Measurements from ENCODE around the gene OR2AT4. TPM values are rescaled to one million over a fixed set of nuclear protein-coding genes. Genes with fewer than 3 reads are reported as not detected.
A peak's percentile ranks its signal among the peaks of the same experiment; 100 is the strongest.

Gene OR2AT4
- total RNA-seq, 1 donor from 2014 or later, result not detected

GRCh38 chr11:75142714-75143419 lies 46.2 kb upstream of the OR2AT4 start:
- peak overlapping the region; percentile 82 for H3K27ac Mint-ChIP-seq (ENCODE audit: unreplicated experiment)
- peaks cover 16% of the 10 kb centered on the region for H3K4me1 Mint-ChIP-seq (ENCODE audit: low read depth)
- DNase-seq (ENCODE audit: low spot score), result no peak
- peaks cover 4% of the 10 kb centered on the region for H3K36me3 Mint-ChIP-seq (ENCODE audit: low read depth)
- peak; percentile 10 for TF ChIP-seq CTCF (IDR thresholded peaks at IDR 0.05)
- no peaks in the 10 kb centered on the region for H3K9me3 Mint-ChIP-seq (ENCODE audit: low read depth)
- H3K27me3 Mint-ChIP-seq (ENCODE audit: low read depth), result peaks cover 13% of the 10 kb centered on the region
- H3K4me3 Mint-ChIP-seq (ENCODE audit: unreplicated experiment), result peak overlapping the region; percentile 27

- no peak for TF ChIP-seq CTCF (IDR thresholded peaks at IDR 0.05)
- Mint-ChIP-seq H3K36me3 (ENCODE audit: low read depth) (peaks cover 4% of the 10 kb centered on the region), H3K27ac (ENCODE audit: unreplicated experiment) (peak overlapping the region; percentile 55), H3K4me1 (ENCODE audit: low read depth) (peaks cover 16% of the 10 kb centered on the region), H3K27me3 (ENCODE audit: low read depth) (peaks cover 19% of the 10 kb centered on the region), H3K9me3 (ENCODE audit: low read depth) (no peaks in the 10 kb centered on the region), H3K4me3 (ENCODE audit: unreplicated experiment) (no peak overlapping the region)
- no peak for DNase-seq (ENCODE audit: low spot score)
These were observed 44.5 kb upstream of the OR2AT4 start for GRCh38 chr11:75141166-75141565.

- Mint-ChIP-seq H3K9me3 (ENCODE audit: low read depth) (no peaks in the 10 kb centered on the region), H3K27me3 (ENCODE audit: low read depth) (peaks cover 22% of the 10 kb centered on the region), H3K27ac (ENCODE audit: unreplicated experiment) (no peak overlapping the region), H3K4me3 (ENCODE audit: unreplicated experiment) (no peak overlapping the region), H3K4me1 (ENCODE audit: low read depth) (peaks cover 16% of the 10 kb centered on the region), H3K36me3 (ENCODE audit: low read depth) (peaks cover 4% of the 10 kb centered on the region)
- peak; percentile 92 for TF ChIP-seq CTCF (IDR thresholded peaks at IDR 0.05)
- DNase-seq (ENCODE audit: low spot score), result no peak
These were observed 43.8 kb upstream of the OR2AT4 start for GRCh38 chr11:75140269-75141138.

DNA sequence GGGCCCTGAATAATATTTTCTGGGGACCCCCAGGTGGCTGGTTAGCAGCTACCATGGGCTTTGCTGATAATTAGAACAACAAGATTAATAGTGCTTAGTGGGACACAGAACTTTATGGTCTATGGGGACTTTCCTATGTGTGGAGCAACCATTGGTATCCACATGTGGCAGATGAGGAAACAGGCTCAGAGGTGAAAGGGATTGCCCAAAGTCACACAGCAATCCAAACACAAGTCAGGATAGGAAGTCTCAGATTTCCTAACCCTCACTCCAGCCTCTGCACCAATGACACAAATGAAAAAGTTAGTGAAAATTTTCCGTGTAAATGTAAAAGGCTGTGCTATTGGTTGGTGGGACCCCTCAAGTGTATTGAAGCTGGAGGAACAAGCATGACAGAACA lies 39.0 kb upstream of the OR2AT4 start:
- Mint-ChIP-seq H3K9me3 (ENCODE audit: low read depth) (no peaks in the 10 kb centered on the region), H3K36me3 (ENCODE audit: low read depth) (peaks cover 4% of the 10 kb centered on the region), H3K4me3 (ENCODE audit: unreplicated experiment) (no peak overlapping the region), H3K27me3 (ENCODE audit: low read depth) (peaks cover 33% of the 10 kb centered on the region), H3K4me1 (ENCODE audit: low read depth) (no peaks in the 10 kb centered on the region), H3K27ac (ENCODE audit: unreplicated experiment) (no peak overlapping the region)
- DNase-seq (ENCODE audit: low spot score), result no peak
- no peak for TF ChIP-seq CTCF (IDR thresholded peaks at IDR 0.05)

- no peak overlapping the region for H3K27ac Mint-ChIP-seq (ENCODE audit: unreplicated experiment)
- H3K9me3 Mint-ChIP-seq (ENCODE audit: low read depth), result no peaks in the 10 kb centered on the region
These were observed 38.5 kb upstream of the OR2AT4 start for GRCh38 chr11:75135021-75135650.

More at GRCh38 chr11:75135021-75135650, 38.5 kb upstream of the OR2AT4 start:
- no peak overlapping the region for H3K4me3 Mint-ChIP-seq (ENCODE audit: unreplicated experiment)
- peaks cover 32% of the 10 kb centered on the region for H3K27me3 Mint-ChIP-seq (ENCODE audit: low read depth)
- no peak for DNase-seq (ENCODE audit: low spot score)
- no peaks in the 10 kb centered on the region for H3K4me1 Mint-ChIP-seq (ENCODE audit: low read depth)
- no peak for TF ChIP-seq CTCF (IDR thresholded peaks at IDR 0.05)
- H3K36me3 Mint-ChIP-seq (ENCODE audit: low read depth), result peaks cover 4% of the 10 kb centered on the region

All from chondrocyte (in vitro differentiated cells).